ENCODE results near the gene EPHB1. TPM values are rescaled to one million over a fixed set of nuclear protein-coding genes. Genes with fewer than 3 reads are reported as not detected.

EPHB1 gene
- total RNA-seq, 1 experiment from 2014 or later = 2.8 TPM

GRCh38 chr3:135170732-135171131 is 375.7 kb downstream of the EPHB1 start:
- Histone ChIP-seq H3K27me3 (ENCODE audit: insufficient read depth, low read length) (no peaks in the 10 kb centered on the region), H2AK5ac (ENCODE audit: insufficient read length, low read length) (no peak overlapping the region), H2AFZ (ENCODE audit: low read length) (no peak overlapping the region), H3K9me3 (ENCODE audit: control insufficient read depth, low read depth, low read length) (no peaks in the 10 kb centered on the region), H2BK15ac (ENCODE audit: low read depth, low read length) (no peak overlapping the region), H3K9ac (ENCODE audit: extremely low read depth, insufficient read length, low read length) (no peak overlapping the region), H3K23me2 (ENCODE audit: insufficient read length, low read depth, low read length, poor library complexity, severe bottlenecking) (no peaks in the 10 kb centered on the region), H3T11ph (ENCODE audit: low read length) (no peak overlapping the region), H2BK20ac (ENCODE audit: low read depth, low read length, poor library complexity, severe bottlenecking) (no peak overlapping the region), H2BK12ac (ENCODE audit: insufficient read length, low read depth, low read length) (no peak overlapping the region), H3K79me2 (ENCODE audit: insufficient read depth, low read length) (no peaks in the 10 kb centered on the region), H4K8ac (replicated peaks; ENCODE audit: insufficient read length, low read depth, low read length) (no peak overlapping the region), H3K23ac (ENCODE audit: insufficient read length, low read depth, low read length) (no peak overlapping the region), H3K14ac (ENCODE audit: insufficient read depth, low read length) (no peak overlapping the region), H3K4me1 (ENCODE audit: insufficient read depth, low read length) (peaks cover 14% of the 10 kb centered on the region), H3K79me1 (ENCODE audit: insufficient read depth, low read depth, low read length, poor library complexity, severe bottlenecking) (no peaks in the 10 kb centered on the region), H3K27ac (ENCODE audit: insufficient read length, low read depth, low read length) (no peak overlapping the region), H2BK5ac (ENCODE audit: insufficient read length, low read length) (no peak overlapping the region), H3K56ac (ENCODE audit: insufficient read length, low read depth, low read length) (no peak overlapping the region), H4K20me1 (ENCODE audit: control insufficient read depth, insufficient read depth, insufficient read length) (no peaks in the 10 kb centered on the region), H4K91ac (ENCODE audit: insufficient read length, low read depth, low read length) (no peak overlapping the region), H2BK120ac (ENCODE audit: low read depth, low read length, poor library complexity, severe bottlenecking) (no peak overlapping the region), H4K5ac (ENCODE audit: insufficient read length, low read depth, low read length) (no peak overlapping the region), H3K18ac (ENCODE audit: insufficient read length, low read depth, low read length) (no peak overlapping the region), H3K4me2 (ENCODE audit: insufficient read depth, insufficient read length, low read length) (no peak overlapping the region), H3K4ac (ENCODE audit: low read depth, low read length) (no peak overlapping the region)
- Mint-ChIP-seq H3K9me3 (no peaks in the 10 kb centered on the region), H3K36me3 (ENCODE audit: insufficient read depth in 1 of 3, low read depth in 3 of 3) (peaks cover 0 to 2% (median 0%) of the 10 kb centered on the region in 3 experiments; a peak in 2 of 7 replicates), H3K27me3 (ENCODE audit: low read depth) (peaks cover 6% of the 10 kb centered on the region), H3K4me3 (no peak overlapping the region), H3K4me1 (peaks cover 36 to 38% of the 10 kb centered on the region in 2 experiments), H3K27ac (no peak overlapping the region)
- no peak for TF ChIP-seq CTCF (conservative IDR thresholded peaks at IDR 0.05)
- WGBS (ENCODE audit: extremely low coverage, insufficient read length, low lambda C conversion rate) = no CpG with 5 or more reads among the region's 1 CpG
- no peak for DNase-seq

Measured in H9 (cell line).